Hematopoietic multipotent progenitor cell treated with erythropoietin and hydrocortisone succinate and interleukin-3 and kit ligand, for 4 days (in vitro differentiated cells): Measurements from ENCODE around the gene GADD45GIP1.
"Not testable (repeated sequence)": the region's sequence is repeated elsewhere in the genome, so short reads cannot be mapped to it uniquely, and the experiment has no call there.

Source experiments
- DNase-seq: peaks from one replicate; pipeline ENCODE4 v3.0.0-alpha.2; 2015

The GADD45GIP1 gene

GRCh38 chr19:12987781-12988180, 30.8 kb upstream of the GADD45GIP1 start:
- DNase-seq, result no peak

- DNase-seq, result no peak
These were observed 30.2 kb upstream of the GADD45GIP1 start for GRCh38 chr19:12987190-12987589.

GRCh38 chr19:12986726-12987125, 29.7 kb upstream of the GADD45GIP1 start:
- DNase-seq, result no peak

GRCh38 chr19:12985049-12985776, 28.2 kb upstream of the GADD45GIP1 start:
- peak; percentile 28 for DNase-seq

- no peak for DNase-seq
These were observed 27.6 kb upstream of the GADD45GIP1 start for GRCh38 chr19:12984683-12985048.

GRCh38 chr19:12984143-12984627, 27.2 kb upstream of the GADD45GIP1 start:
- peak; percentile 63 for DNase-seq

- DNase-seq, result peak; percentile 86
These were observed 26.6 kb upstream of the GADD45GIP1 start for GRCh38 chr19:12983542-12984142.

- no peak for DNase-seq
These were observed 26.1 kb upstream of the GADD45GIP1 start for GRCh38 chr19:12983091-12983490.

- DNase-seq, result no peak
These were observed 25.6 kb upstream of the GADD45GIP1 start for GRCh38 chr19:12982648-12983047.

- no peak for DNase-seq
These were observed 23.0 kb upstream of the GADD45GIP1 start for GRCh38 chr19:12979974-12980373.

- DNase-seq, result not testable (repeated sequence)
These were observed 19.1 kb upstream of the GADD45GIP1 start for GRCh38 chr19:12976109-12976508.

GRCh38 chr19:12975221-12975741, 18.3 kb upstream of the GADD45GIP1 start:
- no peak for DNase-seq

GRCh38 chr19:12974301-12975220, 17.5 kb upstream of the GADD45GIP1 start:
- DNase-seq, result peak; percentile 60

GRCh38 chr19:12973236-12973635, 16.2 kb upstream of the GADD45GIP1 start:
- no peak for DNase-seq

GRCh38 chr19:12970070-12970820, 13.2 kb upstream of the GADD45GIP1 start:
- no peak for DNase-seq

- peak; percentile 43 for DNase-seq
These were observed 12.4 kb upstream of the GADD45GIP1 start, which contains the start of gene DAND5 for GRCh38 chr19:12969292-12969988. TSS of gene DAND5 (plus strand) at chr19:12969576. CDS start at chr19:12969661, 85 bp downstream.

- DNase-seq, result no peak
These were observed 10.9 kb upstream of the GADD45GIP1 start for GRCh38 chr19:12967907-12968306.

GRCh38 chr19:12965812-12966135, 8.8 kb upstream of the GADD45GIP1 start:
- DNase-seq, result no peak

- peak; percentile 91 for DNase-seq
These were observed 8.2 kb upstream of the GADD45GIP1 start for GRCh38 chr19:12965017-12965811.

GRCh38 chr19:12959481-12959880, 2.5 kb upstream of the GADD45GIP1 start:
- DNase-seq, result no peak
